GF-D8 (cell line): ENCODE measurements around the gene ITGA4.
A peak's percentile ranks its signal among the peaks of the same experiment; 100 is the strongest.

Experiments
- DNase-seq: peaks from one replicate; lab custom pipeline; 2025; lab: John Stamatoyannopoulos, UW

Gene ITGA4

DNA sequence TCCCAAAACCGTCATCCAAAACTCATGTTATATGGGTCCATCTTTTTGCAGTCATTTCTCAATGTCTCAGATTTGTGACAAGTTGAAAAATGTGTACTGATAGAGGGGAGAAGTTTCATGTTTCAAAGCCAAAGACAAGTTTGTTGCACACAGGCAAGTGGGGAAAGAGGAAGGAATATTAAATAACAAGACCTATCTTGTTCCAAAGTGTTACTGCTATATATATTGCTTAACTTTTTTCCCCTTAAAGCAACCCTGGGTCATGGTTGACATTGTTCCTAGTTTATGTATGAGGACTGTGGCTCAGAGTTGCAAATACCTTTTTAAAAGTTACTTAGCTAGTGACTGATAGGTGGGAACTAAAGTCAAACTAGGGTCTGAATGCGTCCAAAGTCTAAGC is 1.7 kb downstream of the ITGA4 start:
- DNase-seq: peak; percentile 14

DNA sequence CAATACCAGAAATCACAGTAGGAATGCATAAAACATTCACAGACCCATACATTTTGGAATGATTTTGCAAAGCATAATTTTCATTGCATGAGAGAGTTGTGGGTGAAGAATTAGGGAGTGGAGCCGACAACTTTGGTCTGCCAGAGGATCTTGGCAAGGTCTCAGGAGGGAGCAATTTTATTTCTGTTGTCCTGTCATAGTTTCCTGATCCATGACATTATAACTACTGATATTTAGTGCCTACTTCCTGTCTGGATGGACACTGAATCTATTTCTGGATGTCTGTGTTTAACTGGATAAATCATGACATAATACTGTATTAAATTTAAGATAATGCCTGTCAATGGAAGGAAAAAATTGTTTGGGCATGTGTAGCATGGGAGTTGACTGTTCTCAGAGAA is 2.4 kb downstream of the ITGA4 start:
- no peak for DNase-seq

DNA sequence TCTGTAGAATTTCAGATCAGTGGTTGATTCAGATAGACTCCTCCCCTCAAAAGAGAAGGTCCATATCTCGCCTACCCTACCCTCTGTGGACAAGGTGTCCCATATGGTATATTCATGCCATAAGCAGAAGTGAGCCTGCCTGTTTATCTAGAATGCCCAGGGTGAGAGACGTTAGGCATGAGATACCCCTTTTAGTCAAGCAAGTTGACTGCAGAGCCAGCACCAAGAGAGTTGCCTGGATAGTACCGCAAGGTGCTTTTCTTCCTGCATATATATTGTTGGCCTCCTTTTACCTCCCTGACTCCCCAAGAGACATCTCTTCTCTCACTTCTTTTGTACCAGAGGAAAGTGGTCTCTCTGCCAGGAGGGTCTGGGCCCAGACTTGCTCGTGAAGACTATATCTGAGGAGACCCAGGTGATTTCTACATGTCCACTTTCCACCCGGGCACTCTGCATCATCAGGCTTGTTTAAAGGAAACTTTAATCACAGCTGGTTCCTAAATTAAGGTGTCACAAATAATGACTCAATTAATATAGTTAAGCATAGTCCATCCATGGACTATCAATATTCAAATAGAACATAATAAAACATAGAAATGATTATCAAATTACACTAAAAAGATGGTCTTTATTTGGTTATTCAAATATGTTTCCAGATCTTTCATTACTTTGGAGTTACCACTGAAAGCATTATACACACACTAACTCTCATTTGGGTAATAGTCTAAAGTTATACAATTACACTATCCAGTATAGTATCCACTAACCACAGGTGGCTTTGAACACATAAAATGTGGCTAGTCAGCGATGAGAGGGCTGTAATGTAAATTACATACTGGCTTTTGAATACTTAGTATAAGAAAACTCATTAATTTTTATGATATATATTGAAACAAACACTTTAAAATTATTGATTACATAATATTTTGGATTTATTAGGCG is 4.1 kb downstream of the ITGA4 start:
- peak; percentile 51 for DNase-seq

DNA sequence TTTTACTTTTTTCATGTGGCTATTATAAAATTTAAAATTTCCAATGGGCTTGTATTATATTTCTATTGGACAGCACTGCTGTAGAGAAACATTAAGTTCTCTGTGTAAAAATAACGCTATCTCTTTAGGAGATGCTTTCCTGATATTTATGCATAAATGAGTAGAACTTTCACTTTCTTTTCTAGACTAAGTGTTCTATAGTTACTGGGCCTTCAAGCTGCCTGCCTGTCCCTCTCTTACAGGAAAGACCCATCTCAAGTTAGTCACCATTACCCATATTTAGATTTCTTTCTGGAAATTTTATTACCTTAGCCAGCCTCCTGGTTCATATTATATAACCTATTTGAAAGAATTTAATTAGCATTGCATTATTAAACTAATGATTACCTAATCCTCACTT is 4.8 kb downstream of the ITGA4 start:
- no peak for DNase-seq

DNA sequence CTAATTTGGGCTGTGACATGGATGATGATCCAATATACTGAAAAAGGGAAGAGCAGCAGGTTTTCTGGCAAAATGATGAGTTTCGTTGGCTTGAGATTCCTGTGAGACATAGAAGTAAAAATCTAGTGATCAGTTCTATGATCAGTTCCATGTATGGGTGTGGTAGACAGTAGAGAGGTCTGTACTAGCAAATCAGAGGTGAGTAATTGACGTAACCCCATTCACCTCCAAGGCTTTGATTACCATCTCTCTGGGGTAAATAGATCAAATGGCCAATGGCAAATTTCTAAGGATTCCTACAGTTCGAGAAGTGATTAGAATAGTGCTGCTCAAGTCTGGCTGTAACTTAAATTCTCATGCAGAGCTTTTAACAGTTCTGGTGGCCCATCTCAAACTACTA is 6.4 kb downstream of the ITGA4 start:
- no peak for DNase-seq

DNA sequence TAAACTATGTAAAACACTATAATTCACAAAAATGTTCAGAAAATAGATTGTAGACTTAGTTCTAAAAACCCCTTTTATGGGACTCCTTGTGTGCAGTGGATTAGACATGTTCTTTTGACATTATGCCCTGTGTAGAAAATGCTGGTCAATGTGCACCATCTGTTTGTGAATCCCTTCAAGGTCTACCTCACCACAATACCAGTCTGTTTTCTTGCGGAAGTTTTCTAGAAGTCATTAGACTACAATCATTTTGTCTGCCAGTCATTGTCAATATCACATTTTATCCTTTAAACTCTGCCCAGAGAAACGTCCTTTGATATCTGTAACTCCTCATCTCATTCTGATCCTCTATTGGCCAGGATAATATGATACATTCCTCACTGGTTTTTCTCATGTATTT is 7.8 kb downstream of the ITGA4 start:
- DNase-seq: no peak

DNA sequence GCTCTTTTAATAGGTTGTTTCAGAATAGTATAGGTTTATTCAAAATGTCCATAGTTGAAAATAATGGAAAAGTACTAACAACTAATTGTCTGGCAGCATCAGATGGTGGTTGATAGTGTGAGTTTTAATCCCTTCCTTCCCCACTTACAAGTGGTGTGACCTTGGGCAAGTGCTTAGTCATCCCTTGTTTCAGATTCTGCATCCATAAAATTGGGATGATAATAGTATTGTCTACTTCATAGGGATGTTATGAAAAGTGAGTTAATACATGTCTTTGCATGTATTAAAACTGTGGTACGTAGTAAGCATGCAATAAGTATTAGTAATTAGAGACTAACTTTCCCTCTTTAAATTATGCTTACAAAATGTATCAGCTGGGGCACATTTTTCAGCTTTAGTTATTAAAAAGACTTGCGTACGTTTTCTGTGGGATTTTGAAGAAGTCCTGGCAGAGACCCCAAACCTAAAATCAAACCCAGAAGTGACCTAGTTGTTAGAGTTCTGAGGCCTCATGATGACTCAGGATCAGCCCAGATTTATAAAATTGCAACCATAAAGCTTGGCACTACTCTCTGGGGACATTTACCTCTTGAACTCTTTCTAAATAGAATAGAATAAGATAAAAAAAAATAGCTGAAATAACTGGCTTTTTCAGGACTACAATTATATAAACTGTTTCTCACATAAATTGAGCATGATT is 8.6 kb downstream of the ITGA4 start:
- DNase-seq: no peak

DNA sequence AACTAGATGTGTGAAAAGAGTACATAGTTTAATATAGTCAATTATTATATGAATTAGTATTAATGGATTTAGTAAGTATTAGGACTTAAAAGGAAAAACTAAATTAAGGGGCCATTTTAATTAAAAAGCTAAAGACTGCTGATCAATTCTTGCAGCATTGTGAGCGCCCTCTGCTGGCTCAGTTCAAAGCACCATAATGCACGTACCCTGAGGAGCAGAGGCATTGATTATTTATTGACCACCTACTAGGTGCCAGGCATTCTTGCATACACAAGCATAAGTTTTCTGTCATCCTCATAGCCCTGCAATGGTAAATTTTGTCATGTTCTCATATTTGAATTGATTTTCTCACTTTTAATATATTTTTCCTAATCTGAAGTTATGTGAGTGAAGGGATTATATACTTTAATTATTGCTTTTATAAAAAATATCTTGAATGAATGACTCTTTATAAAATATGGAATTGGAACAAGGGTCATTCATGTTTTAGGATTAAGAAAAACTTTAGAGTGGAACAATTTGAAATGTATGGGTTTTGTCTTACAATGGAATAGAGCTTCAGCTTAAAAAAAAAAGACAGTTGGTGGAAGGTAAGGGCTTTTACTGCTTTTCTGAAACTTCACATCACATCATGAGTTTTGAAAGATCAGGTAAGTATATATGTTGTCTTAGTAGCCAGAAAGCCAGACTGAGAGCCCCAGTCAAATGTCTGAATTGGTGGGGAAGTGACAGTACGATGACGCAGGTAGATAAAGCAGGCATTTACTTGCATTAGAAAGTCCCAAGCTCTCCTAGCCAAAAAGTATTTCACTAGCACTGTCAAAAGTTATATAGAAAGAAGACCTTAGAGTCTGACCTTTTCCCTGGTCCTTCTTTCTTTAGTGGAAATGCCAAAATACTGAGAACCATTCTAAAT is 9.7 kb downstream of the ITGA4 start:
- peak; percentile 22 for DNase-seq

DNA sequence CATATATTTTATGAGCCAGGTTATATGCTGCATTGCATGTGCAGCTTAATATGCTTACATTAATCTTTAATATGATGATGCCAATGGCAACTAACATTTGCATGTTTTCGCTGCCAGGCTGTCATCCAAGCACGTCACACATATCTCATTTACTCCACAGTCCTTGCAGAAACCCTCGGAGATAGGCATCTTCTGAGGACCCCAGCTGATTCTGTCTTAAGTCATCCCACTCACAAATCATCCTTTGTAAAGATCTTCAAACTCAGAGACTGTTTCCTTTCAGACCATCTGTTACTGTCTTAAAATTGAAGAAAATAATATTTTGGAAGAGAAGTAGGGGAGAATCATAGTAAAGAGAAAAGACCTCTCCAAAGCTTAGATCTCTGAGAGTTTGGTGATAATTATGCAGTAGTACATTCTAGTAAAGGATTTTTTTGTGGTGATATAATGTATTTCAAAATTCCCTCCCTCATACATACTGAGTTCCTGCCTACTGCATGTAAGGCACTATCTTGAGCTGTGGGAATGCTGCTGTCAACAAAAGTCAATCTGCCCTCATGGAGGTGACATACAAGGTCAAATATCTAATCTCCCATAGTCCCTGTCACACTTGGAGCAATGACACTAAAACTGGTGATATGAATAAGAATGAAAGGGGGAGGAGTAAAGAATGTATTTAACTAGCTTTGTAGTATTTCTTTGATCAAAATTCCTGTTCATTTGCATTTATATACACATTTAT is 11.0 kb downstream of the ITGA4 start:
- no peak for DNase-seq

DNA sequence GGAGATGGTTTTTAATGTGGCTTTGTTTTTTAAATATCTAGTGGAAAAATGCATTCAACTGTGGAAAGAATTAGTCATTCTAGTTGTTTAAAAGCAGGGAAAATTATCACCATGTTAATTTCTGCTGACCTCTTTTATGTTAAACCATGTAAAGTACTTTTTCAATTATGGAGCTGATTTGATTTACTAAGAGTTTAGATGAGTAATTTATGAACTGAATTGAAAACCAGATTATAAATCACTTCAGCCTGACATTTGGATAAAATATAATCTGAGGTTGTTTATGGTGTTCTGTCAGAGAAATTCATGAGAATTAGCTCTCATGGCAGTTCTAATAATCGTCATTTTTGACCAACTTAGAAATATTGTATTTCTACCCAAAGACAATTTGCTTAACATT is 11.6 kb downstream of the ITGA4 start:
- no peak for DNase-seq

DNA sequence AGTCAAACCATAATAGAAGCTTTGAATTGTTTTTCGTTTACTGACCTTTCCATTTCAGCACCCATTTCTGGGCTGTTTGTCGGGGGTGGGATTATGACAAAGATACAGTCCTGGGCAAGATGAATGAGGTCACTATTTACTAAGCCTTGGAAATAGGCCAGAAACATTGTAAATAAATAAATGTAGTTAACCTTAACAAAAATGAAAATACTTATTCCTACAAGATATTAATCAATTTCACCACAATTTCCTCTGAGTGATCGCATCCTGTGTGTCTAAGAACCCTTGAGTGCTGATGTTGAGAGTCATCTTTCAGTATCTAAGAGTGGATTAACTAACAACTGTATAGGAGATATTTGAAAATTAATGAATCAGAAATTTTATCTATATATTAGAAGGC is 14.0 kb downstream of the ITGA4 start:
- DNase-seq: no peak

DNA sequence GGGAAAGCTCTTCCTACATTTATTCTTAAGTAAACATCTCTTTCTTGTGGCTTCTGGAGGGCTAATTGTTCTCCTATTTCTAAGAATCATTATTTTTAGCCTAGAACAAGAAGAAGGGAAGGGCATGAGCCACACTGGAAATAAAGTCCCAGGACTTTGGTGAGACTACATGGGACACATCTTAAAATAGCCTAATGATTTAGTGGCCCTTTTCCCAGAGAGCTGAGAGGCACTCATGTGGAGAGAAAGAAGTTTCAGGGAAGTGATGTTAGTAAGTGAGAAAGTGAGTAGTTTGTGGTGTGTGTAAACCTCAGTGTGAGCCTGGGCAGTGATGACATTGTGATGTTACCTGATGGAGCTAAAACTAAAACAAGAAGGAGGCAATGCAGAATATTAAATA is 14.6 kb downstream of the ITGA4 start:
- no peak for DNase-seq

DNA sequence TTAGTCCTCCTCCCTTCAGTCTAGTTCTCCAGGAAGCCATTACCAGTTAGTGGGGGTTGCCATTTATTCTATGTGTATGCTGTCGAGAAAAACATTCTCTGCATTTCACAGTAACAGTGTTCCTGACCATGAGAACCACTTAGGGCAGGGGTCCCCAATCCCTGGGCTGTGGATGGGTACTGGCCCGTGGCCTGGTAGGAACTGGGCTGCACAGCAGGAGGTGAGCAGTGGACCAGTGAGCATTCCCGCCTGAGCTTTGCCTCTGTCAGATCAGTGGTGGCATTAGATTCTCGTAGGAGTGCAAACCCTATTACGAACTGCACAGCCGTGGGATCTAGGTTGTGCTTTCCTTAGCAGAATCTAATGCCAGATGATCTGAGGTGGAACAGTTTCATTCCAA is 15.8 kb downstream of the ITGA4 start:
- DNase-seq: no peak

DNA sequence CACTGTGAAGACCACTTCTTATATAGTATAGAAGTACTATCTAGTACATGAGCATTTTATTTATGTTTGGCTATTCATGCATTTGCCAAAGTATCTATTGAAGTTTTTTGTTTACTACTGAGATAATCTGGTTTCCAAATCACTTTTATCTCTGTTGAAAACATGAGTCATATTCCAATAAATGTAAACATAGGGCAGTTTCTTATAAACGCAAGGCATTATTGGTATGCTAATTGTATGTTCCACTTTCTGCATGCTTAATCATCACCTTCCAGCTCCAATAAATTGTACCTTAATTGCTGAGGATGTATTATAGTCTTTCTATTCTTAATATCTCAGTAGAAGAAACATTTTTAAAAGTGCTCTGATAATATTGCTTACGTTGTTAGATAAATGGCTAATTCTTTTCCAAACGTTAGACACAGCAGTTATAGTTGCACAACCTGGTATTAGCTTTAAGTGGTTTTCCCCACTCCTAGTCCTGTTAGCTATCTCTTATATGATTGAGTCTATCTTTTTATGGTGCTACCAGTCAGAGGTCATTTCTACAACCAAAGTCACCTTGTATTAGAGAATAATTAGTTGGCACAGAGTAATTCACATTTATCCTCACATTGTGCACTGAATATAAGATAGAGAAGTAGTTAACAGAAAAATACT is 17.2 kb downstream of the ITGA4 start:
- no peak for DNase-seq

DNA sequence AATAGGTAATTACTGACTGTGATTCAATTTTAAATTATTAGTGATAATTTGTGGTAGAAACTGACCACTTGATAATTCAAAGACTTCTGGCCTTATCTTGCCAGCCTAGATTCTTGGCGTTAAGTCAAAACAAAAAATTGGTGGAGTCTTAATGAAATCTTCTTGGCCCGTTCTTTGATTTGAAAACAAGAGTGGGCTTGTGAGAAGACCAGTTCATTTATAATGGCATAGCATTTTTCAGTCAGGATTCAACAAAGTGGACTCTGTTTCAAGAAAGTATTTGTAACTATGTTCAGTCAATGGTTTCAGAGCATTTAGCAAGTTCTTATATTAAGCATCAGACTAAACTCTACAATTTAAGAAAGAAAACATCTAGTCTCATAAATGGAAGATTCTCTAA is 26.0 kb downstream of the ITGA4 start:
- DNase-seq: no peak

DNA sequence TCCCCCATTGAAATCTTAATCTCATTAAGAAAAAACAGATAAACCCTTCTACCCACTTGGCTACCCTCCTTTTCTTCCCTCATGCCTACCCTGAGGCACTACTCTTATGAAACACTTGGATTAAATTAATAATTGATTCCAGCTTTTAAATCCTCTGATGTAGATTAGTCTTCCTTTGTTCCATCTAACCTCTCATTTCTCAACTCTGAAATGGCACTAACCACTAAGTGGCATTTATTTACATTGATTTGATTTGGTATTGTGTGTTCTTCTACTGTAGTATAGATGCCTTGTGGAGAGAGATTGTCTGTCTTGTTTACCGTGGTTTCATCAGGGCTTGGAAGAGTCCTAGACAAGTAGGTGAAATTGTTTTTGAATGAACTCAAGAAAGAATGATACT is 26.7 kb downstream of the ITGA4 start:
- no peak for DNase-seq

DNA sequence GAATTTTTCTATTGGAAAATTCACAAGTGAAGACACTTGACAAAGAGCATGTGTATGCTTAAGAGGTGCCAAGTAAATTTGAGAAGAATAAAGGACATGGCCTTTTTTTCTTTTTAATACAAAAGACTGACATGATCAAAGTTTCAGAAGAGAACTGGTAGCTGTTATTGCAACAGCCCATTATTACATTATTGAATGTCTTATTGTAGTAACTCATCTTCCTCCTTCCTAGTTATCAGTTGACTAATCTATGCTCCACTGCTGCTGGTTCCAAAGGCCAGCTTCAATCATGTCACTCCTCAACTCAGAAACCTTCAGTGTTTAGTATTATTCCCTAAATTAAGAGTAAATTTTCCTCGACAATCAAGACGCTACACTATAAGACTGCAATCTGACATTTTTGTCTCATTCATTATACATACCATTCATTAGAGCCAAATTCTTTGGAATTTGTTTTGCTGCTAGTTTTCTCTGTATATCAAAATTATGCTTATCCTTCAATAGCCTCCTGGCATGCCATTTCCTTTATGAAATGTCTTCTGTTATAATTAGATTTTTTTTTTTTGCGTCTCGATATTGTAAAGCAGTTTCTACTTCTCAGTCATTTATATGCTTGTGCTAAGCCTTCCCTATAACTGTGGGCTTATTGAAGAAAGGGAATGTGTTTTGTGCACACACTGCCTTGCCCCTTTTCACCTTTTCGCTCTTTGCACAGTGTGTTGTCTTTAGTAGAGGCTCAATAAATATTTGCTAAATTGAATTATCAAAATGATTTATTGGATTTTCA is 27.9 kb downstream of the ITGA4 start:
- no peak for DNase-seq

DNA sequence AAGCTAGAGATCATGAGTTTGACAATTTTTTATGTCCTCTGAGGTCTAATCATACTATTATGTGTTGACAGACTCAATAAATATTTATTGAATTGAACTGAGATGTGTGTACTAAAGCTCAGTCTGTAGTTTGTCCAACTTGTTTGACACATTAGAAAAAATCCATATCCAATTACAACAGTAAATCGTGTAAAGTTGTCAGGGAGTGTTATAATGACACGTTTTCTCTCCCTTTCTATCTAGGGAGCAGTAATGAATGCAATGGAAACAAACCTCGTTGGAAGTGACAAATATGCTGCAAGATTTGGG is 28.4 kb downstream of the ITGA4 start:
- no peak for DNase-seq

DNA sequence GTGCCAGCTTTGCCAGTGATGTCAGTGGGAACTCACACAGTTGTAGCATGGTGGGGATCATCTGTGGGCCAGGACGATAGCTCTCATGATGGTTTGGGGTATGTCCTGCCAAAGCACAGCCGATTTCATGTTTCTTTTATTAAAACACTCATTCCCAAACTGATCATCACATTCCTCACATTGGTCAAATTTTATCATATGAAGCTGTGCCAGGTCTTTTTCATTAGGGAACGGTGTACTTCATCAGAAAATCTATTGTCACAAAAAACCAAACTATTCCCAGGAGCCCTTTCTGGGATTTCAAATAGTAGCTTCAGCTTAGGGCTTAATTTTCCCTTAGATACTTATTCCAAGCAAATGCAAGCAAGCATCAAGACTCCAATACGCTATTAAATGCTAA is 42.0 kb downstream of the ITGA4 start:
- no peak for DNase-seq

DNA sequence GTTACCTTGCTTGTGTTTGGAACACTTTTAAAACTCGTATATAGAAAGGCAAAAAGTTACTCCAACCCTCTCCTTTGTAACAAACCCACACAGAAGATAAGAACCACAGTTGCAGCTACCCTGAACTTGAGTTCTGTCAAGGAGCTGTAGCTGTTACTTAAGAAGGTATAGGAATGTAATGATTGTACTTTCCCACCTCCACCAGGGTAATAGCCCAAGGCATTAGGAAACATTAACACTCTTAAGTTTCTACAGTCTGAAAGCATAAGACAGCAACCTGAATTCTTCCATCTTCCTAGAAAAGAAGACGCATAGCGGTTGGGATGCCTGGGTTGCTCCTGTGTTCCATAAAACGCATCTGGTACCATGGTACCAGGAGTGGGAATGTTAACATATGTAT is 43.0 kb downstream of the ITGA4 start:
- DNase-seq: no peak

DNA sequence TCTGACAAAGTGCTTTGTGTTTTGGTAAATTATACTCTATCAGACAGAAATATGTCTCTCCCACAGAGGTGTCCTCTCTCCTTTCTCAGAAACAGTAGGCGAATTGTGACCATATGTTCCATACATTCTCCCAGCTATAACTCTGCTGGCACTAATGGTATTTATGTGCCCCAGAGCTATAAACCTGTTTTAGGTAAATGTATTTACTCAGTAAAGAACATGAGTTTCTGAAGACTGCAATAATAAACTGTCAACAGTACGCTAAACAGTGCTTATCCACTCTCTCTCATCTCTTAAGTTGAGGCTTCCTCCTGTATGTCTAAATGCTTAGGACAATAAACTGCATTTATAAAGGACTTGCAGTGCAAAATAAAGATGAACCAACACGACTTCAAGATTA is 58.5 kb downstream of the ITGA4 start:
- no peak for DNase-seq
